SKM-1 treated with dmso at 0.1 percent for 144 hours (cell line): Measurements from ENCODE around the gene PPY.
"Not testable (repeated sequence)": the region's sequence is repeated elsewhere in the genome, so short reads cannot be mapped to it uniquely, and the experiment has no call there.

Experiments
- DNase-seq: peaks from one replicate; lab custom pipeline; 2025; ENCODE audit not compliant: unreplicated experiment; lab: John Stamatoyannopoulos, UW

PPY gene

GRCh38 chr17:43942051-43942685, at the start of gene PPY:
TSS of gene PPY (minus strand) at chr17:43942476. CDS start at chr17:43941654, 822 bp downstream.
- no peak for DNase-seq

- DNase-seq, result no peak
Measured at GRCh38 chr17:43988301-43988700, 46.0 kb upstream of the PPY start.

- DNase-seq, result no peak
Measured at GRCh38 chr17:43987131-43988021, 45.1 kb upstream of the PPY start.

GRCh38 chr17:43986225-43986981, 44.1 kb upstream of the PPY start:
- DNase-seq, result no peak

GRCh38 chr17:43984521-43984920, 42.2 kb upstream of the PPY start:
- no peak for DNase-seq

- no peak for DNase-seq
Measured at GRCh38 chr17:43983515-43984411, 41.5 kb upstream of the PPY start.

GRCh38 chr17:43983196-43983514, 40.9 kb upstream of the PPY start:
- DNase-seq, result no peak

- DNase-seq, result no peak
Measured at GRCh38 chr17:43982171-43982570, 39.9 kb upstream of the PPY start.

- no peak for DNase-seq
Measured at GRCh38 chr17:43979671-43980070, 37.4 kb upstream of the PPY start.

GRCh38 chr17:43979011-43979410, 36.7 kb upstream of the PPY start:
- no peak for DNase-seq

- no peak for DNase-seq
Measured at GRCh38 chr17:43978078-43978477, 35.8 kb upstream of the PPY start.

- DNase-seq, result no peak
Measured at GRCh38 chr17:43976963-43977837, 34.9 kb upstream of the PPY start.

- no peak for DNase-seq
Measured at GRCh38 chr17:43975898-43976297, 33.6 kb upstream of the PPY start.

GRCh38 chr17:43974382-43975266, 32.3 kb upstream of the PPY start:
- DNase-seq, result no peak

- not testable (repeated sequence) for DNase-seq
Measured at GRCh38 chr17:43972444-43973212, 30.4 kb upstream of the PPY start.

GRCh38 chr17:43971436-43971835, 29.2 kb upstream of the PPY start:
- DNase-seq, result not testable (repeated sequence)

GRCh38 chr17:43970366-43970765, 28.1 kb upstream of the PPY start:
- DNase-seq, result no peak

GRCh38 chr17:43967251-43967875, 25.1 kb upstream of the PPY start:
- no peak for DNase-seq
